ENCODE results near the gene PARP15. TPM values are rescaled to one million over a fixed set of nuclear protein-coding genes. Genes with fewer than 3 reads are reported as not detected.

PARP15 gene
- total RNA-seq, 4 donors from 2014 or later: 1.2 to 2.3 (median 1.6) TPM

GRCh38 chr3:122589297-122589696 lies 11.8 kb downstream of the PARP15 start:
- 67 to 71% methylated on average over 5 of the region's 5 CpGs for WGBS, 2 donors
- Histone ChIP-seq H3K27me3 (no peaks in the 10 kb centered on the region), H3K27ac (no peak overlapping the region), H3K4me1 (no peaks in the 10 kb centered on the region), H3K9me3 (no peaks in the 10 kb centered on the region), H3K36me3 (no peaks in the 10 kb centered on the region), H3K4me3 (replicated peaks in 1 of 3) (no peak overlapping the region)
- TF ChIP-seq CTCF (IDR thresholded peaks at IDR 0.05): no peak
- no peak for TF ChIP-seq POLR2A (IDR thresholded peaks at IDR 0.05)
- intact Hi-C loops (cut with DNase I): no loop called here
- DNase-seq: no peak

- no peak for TF ChIP-seq POLR2A (IDR thresholded peaks at IDR 0.05)
- TF ChIP-seq CTCF (IDR thresholded peaks at IDR 0.05): no peak
- Histone ChIP-seq H3K27me3 (no peaks in the 10 kb centered on the region), H3K4me1 (no peaks in the 10 kb centered on the region), H3K4me3 (replicated peaks in 1 of 3) (no peak overlapping the region), H3K9me3 (no peaks in the 10 kb centered on the region), H3K36me3 (no peaks in the 10 kb centered on the region), H3K27ac (no peak overlapping the region)
- no peak for DNase-seq
- intact Hi-C loops (cut with DNase I): no loop called here
- 96% methylated on average over 2 of the region's 2 CpGs for WGBS, 2 donors
Measured at GRCh38 chr3:122590610-122591009, 13.2 kb downstream of the PARP15 start.

GRCh38 chr3:122594025-122594424 lies 16.6 kb downstream of the PARP15 start:
- Histone ChIP-seq H3K27me3 (no peaks in the 10 kb centered on the region), H3K27ac (no peak overlapping the region), H3K4me3 (replicated peaks in 1 of 3) (no peak overlapping the region), H3K9me3 (no peaks in the 10 kb centered on the region), H3K36me3 (no peaks in the 10 kb centered on the region), H3K4me1 (no peaks in the 10 kb centered on the region)
- no peak for DNase-seq
- intact Hi-C loops (cut with DNase I): no loop called here
- TF ChIP-seq CTCF (IDR thresholded peaks at IDR 0.05) (no peak), POLR2A (IDR thresholded peaks at IDR 0.05) (no peak)

GRCh38 chr3:122598151-122598550 lies 20.7 kb downstream of the PARP15 start:
- WGBS, 2 donors: 81 to 86% methylated on average over 3 of the region's 3 CpGs
- no peak for DNase-seq
- H3K4me1 ChIP-seq: no peaks in the 10 kb centered on the region
- no peaks in the 10 kb centered on the region for H3K9me3 ChIP-seq
- TF ChIP-seq POLR2A (IDR thresholded peaks at IDR 0.05) (no peak), CTCF (IDR thresholded peaks at IDR 0.05) (no peak)
- H3K27me3 ChIP-seq: no peaks in the 10 kb centered on the region
- no peak overlapping the region for H3K4me3 ChIP-seq (replicated peaks in 1 of 3)
- H3K27ac ChIP-seq: no peak overlapping the region
- intact Hi-C loops (cut with DNase I): no loop called here
- H3K36me3 ChIP-seq: no peaks in the 10 kb centered on the region

DNA sequence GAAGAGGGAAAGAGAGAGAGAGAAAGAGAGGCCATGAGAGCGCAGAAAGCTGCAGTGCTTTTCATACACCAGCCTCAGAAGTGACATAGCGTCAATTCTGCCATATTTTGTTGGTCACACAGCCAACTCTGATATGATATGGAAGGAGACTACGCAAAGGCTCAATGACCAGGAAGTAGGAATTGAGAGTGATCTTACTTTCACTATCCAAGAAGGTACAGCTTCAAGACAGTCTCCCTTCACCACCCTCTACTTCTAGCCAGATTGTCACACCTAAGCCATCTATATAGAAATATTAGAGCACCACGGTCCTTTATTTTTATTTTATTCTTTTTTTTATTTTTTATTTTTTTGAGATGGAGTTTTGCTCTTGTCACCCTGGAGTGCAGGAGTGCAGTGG lies 21.1 kb downstream of the PARP15 start:
- DNase-seq: no peak
- 71 to 73% methylated on average over 4 of the region's 4 CpGs for WGBS, 2 donors
- H3K9me3 ChIP-seq: no peaks in the 10 kb centered on the region
- no peaks in the 10 kb centered on the region for H3K4me1 ChIP-seq
- no peak overlapping the region for H3K4me3 ChIP-seq (replicated peaks in 1 of 3)
- intact Hi-C loops (cut with DNase I): no loop called here
- no peaks in the 10 kb centered on the region for H3K36me3 ChIP-seq
- no peaks in the 10 kb centered on the region for H3K27me3 ChIP-seq
- H3K27ac ChIP-seq: no peak overlapping the region
- no peak for TF ChIP-seq CTCF (IDR thresholded peaks at IDR 0.05)
- no peak for TF ChIP-seq POLR2A (IDR thresholded peaks at IDR 0.05)
